DND-41 (cell line): ENCODE measurements around the gene NELFE.

Source experiments
- ATAC-seq: fragments of 200-7000 bp; cut with Tn5 transposase; 3 replicates; pipeline ENCODE4 v1.9.1; 2021; ENCODE audit warnings: low read depth; ENCODE audit not compliant: insufficient read depth
- DNase-seq: peaks from one replicate; pipeline ENCODE4 v3.0.0-alpha.2; 2020
- H2AFZ ChIP-seq: 2 replicates; pipeline ENCODE4 v1.6.0; 2012; ENCODE audit warnings: low read depth, low read length
- H3K27ac ChIP-seq: 2 replicates; pipeline ENCODE4 v1.5.1; 2012; ENCODE audit warnings: low read length, inconsistent platforms
- H3K27me3 ChIP-seq: fragments of 200-600 bp; sonication (generic); 2 replicates; pipeline ENCODE4 v1.6.0; 2012; ENCODE audit warnings: low read length, mild to moderate bottlenecking, inconsistent platforms; ENCODE audit not compliant: insufficient read depth, poor library complexity
- H3K36me3 ChIP-seq: 2 replicates; pipeline ENCODE4 v1.5.1; 2012; ENCODE audit warnings: low read length, inconsistent platforms; ENCODE audit not compliant: insufficient read depth
- H3K4me1 ChIP-seq: 2 replicates; pipeline ENCODE4 v1.5.1; 2012; ENCODE audit warnings: mild to moderate bottlenecking, low read length; ENCODE audit not compliant: insufficient read depth
- H3K4me2 ChIP-seq: 2 replicates; pipeline ENCODE4 v1.6.0; 2012; ENCODE audit warnings: mild to moderate bottlenecking, moderate library complexity, low read length, inconsistent platforms; ENCODE audit not compliant: insufficient read depth
- H3K4me3 ChIP-seq, 2 experiments: fragments of 200-600 bp in 1 of 2; shearing (Covaris generic) in 1 of 2; 2 replicates each; pipeline ENCODE4 v1.5.1; 2012 to 2016; ENCODE audit warnings: inconsistent platforms in 2 of 2, low read length in 2 of 2, mild to moderate bottlenecking in 2 of 2, low read depth in 1 of 2, moderate library complexity in 1 of 2
- H3K79me2 ChIP-seq: 2 replicates; pipeline ENCODE4 v1.6.0; 2012; ENCODE audit warnings: low read length, inconsistent platforms; ENCODE audit not compliant: insufficient read depth
- H3K9ac ChIP-seq: 2 replicates; pipeline ENCODE4 v1.6.0; 2012; ENCODE audit warnings: low read depth, mild to moderate bottlenecking, inconsistent platforms, low read length, moderate library complexity
- H3K9me3 ChIP-seq: 2 replicates; pipeline ENCODE4 v1.5.1; 2012; ENCODE audit warnings: low read length, moderate library complexity, mild to moderate bottlenecking, inconsistent platforms; ENCODE audit not compliant: insufficient read depth, severe bottlenecking
- H4K20me1 ChIP-seq: 2 replicates; pipeline ENCODE4 v1.6.0; 2012; ENCODE audit warnings: low read length; ENCODE audit not compliant: insufficient read depth
- EZH2 ChIP-seq: IDR thresholded peaks from 3 replicates; pipeline ENCODE4 v1.6.1; 2012; ENCODE audit warnings: borderline replicate concordance, low read depth, mild to moderate bottlenecking, moderate library complexity, low read length, inconsistent platforms; ENCODE audit not compliant: severe bottlenecking
- TF ChIP-seq, protein P1 (sequence below): IDR thresholded peaks from 2 replicates; pipeline ENCODE4 v1.5.1; 2012; ENCODE audit warnings: borderline replicate concordance, low read length, moderate library complexity, mild to moderate bottlenecking; ENCODE audit not compliant: poor library complexity, severe bottlenecking; ENCODE audit errors: extremely low read depth

The NELFE gene

DNA sequence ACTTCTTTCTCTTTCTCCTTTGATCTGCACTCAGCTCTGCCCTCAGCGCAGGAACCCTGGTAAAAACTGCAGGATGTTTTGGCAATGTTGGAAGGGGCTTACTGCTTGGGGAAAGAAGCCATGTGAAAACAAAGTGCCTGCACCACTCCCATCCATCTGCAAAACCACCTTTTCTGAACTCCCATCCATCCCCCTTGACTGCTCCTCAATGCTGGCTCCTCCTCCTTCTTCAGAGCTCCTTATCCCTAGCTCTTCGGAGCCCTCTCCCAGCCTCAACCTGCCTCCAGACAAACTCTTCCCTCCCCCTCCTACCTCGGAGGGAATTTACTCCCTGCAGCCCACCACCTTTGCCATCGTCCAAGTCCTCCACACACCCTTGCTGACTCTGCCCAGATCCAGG is 52.6 kb downstream of the NELFE start:
- Histone ChIP-seq H3K27me3 (peaks cover 4% of the 10 kb centered on the region), H3K27ac (no peak overlapping the region), H3K79me2 (peaks cover 6% of the 10 kb centered on the region), H3K4me3 (no peak overlapping the region), H3K36me3 (no peaks in the 10 kb centered on the region; the same call in 1 of the 2 replicates), H3K4me1 (peaks cover 14% of the 10 kb centered on the region), H3K9me3 (no peaks in the 10 kb centered on the region), H3K9ac (no peak overlapping the region), H2AFZ (no peak overlapping the region), H3K4me2 (no peak overlapping the region), H4K20me1 (no peaks in the 10 kb centered on the region)
- no peak for ATAC-seq
- no peak for TF ChIP-seq EZH2
- TF ChIP-seq, protein P1, sequence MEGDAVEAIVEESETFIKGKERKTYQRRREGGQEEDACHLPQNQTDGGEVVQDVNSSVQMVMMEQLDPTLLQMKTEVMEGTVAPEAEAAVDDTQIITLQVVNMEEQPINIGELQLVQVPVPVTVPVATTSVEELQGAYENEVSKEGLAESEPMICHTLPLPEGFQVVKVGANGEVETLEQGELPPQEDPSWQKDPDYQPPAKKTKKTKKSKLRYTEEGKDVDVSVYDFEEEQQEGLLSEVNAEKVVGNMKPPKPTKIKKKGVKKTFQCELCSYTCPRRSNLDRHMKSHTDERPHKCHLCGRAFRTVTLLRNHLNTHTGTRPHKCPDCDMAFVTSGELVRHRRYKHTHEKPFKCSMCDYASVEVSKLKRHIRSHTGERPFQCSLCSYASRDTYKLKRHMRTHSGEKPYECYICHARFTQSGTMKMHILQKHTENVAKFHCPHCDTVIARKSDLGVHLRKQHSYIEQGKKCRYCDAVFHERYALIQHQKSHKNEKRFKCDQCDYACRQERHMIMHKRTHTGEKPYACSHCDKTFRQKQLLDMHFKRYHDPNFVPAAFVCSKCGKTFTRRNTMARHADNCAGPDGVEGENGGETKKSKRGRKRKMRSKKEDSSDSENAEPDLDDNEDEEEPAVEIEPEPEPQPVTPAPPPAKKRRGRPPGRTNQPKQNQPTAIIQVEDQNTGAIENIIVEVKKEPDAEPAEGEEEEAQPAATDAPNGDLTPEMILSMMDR: no peak
- no peak for DNase-seq

DNA sequence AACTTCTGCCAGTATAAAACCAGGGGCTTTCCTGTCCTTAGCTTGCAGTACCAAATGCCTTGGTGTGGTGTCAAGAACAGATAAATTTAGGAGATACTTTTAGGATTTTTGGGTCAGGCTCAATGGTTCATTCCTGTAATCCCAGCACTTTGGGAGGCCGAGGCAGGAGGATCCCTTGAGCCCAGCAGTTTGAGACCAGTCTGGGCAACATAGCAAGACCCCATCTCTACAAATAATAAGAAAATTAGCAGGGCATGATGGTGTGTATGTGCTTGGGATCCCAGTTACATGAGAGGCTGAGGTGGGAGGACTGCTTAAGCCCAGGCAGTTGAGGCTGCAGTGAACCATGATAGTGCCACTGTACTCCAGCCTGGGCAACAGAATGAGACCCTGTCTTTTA is 53.7 kb downstream of the NELFE start:
- H3K27me3 ChIP-seq: peaks cover 4% of the 10 kb centered on the region
- no peaks in the 10 kb centered on the region for H3K9me3 ChIP-seq
- H2AFZ ChIP-seq: no peak overlapping the region
- peaks cover 23% of the 10 kb centered on the region for H3K4me1 ChIP-seq
- no peaks in the 10 kb centered on the region for H4K20me1 ChIP-seq
- no peak for DNase-seq
- TF ChIP-seq, protein P1: no peak
- TF ChIP-seq EZH2: no peak
- no peak overlapping the region for H3K4me3 ChIP-seq
- ATAC-seq: no peak
- no peak overlapping the region for H3K4me2 ChIP-seq
- no peak overlapping the region for H3K9ac ChIP-seq
- peaks cover 13% of the 10 kb centered on the region for H3K79me2 ChIP-seq
- no peak overlapping the region for H3K27ac ChIP-seq
- H3K36me3 ChIP-seq: peaks cover 4% of the 10 kb centered on the region; the same call in 1 of the 2 replicates

DNA sequence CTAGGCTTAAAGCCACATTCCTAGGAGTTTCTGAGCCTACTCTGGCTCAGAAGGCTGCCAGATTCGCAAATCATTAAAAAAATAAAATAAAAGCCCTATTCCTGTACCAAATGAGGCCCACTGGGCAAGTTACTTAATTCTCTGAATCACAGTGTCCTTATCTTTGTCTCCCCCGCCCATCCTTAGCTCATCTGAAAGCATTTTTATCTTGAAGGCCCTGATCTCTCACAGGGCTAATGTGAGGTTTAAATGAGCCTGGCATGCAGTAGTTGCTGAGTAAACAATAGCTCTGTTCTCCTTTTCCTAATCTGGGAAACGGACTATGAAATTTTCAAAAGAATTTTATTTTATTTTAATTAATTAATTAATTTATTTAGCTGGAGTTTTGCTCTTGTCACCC is 54.8 kb downstream of the NELFE start:
- H4K20me1 ChIP-seq: peaks cover 3% of the 10 kb centered on the region; the same call in 1 of the 2 replicates
- H3K4me2 ChIP-seq: no peak overlapping the region
- no peak for DNase-seq
- no peaks in the 10 kb centered on the region for H3K9me3 ChIP-seq
- H2AFZ ChIP-seq: no peak overlapping the region
- peaks cover 4% of the 10 kb centered on the region for H3K27me3 ChIP-seq
- no peak overlapping the region for H3K4me3 ChIP-seq
- H3K79me2 ChIP-seq: peaks cover 24% of the 10 kb centered on the region
- peaks cover 8% of the 10 kb centered on the region for H3K36me3 ChIP-seq
- no peak for ATAC-seq
- peaks cover 34% of the 10 kb centered on the region for H3K4me1 ChIP-seq
- H3K9ac ChIP-seq: no peak overlapping the region
- TF ChIP-seq EZH2: no peak
- TF ChIP-seq, protein P1: no peak
- no peak overlapping the region for H3K27ac ChIP-seq
